ENCODE measurements around the gene EXTL2. TPM values are rescaled to one million over a fixed set of nuclear protein-coding genes. Genes with fewer than 3 reads are reported as not detected.
A peak's percentile ranks its signal among the peaks of the same experiment; 100 is the strongest.

The EXTL2 gene
- total RNA-seq, 1 experiment from 2014 or later: 20.2 TPM

- Histone ChIP-seq H3K9me3 (ENCODE audit: insufficient read depth, low read depth) (no peaks in the 10 kb centered on the region), H3K9me2 (ENCODE audit: insufficient read depth) (no peaks in the 10 kb centered on the region), H3K4me3 (no peak overlapping the region), H3F3A (ENCODE audit: insufficient read depth, low read depth) (no peaks in the 10 kb centered on the region), H3K36me3 (ENCODE audit: low read depth) (no peaks in the 10 kb centered on the region), H3K27ac (no peak overlapping the region), H3K27me3 (ENCODE audit: insufficient read depth, low read depth) (no peaks in the 10 kb centered on the region), H3K4me2 (no peak overlapping the region), H3K79me2 (ENCODE audit: low read depth) (no peaks in the 10 kb centered on the region), H2AFZ (no peak overlapping the region), H3K4me1 (replicated peaks; ENCODE audit: insufficient read depth) (0 out of 2 replicates have a peak, but pooled peaks cover 4% of the 10 kb centered on the region), H4K20me1 (ENCODE audit: insufficient read depth) (no peaks in the 10 kb centered on the region)
- no TSS peak for BruUV-seq (replicated peaks)
- ChIA-PET CTCF (no interaction called here), POLR2A (ENCODE audit: unreplicated experiment) (no interaction called here)
- no peak for DNase-seq
- TF ChIP-seq CTCF (conservative IDR thresholded peaks at IDR 0.05) (no peak), EZH2 (IDR thresholded peaks at IDR 0.05; ENCODE audit: low read depth) (no peak)
- intact Hi-C loops (cut with micrococcal nuclease; ENCODE audit: unreplicated experiment): loop anchor here (5.0 kb wide), 1 partner anchor 158 kb away; no protein-coding TSS in a partner anchor
These were observed 24.6 kb downstream of the EXTL2 start for GRCh38 chr1:100869996-100870395.

- no peaks in the 10 kb centered on the region for H4K20me1 ChIP-seq (ENCODE audit: insufficient read depth)
- H3K4me1 ChIP-seq (replicated peaks; ENCODE audit: insufficient read depth): 0 out of 2 replicates have a peak, but pooled peaks cover 4% of the 10 kb centered on the region
- ChIA-PET CTCF (interaction anchor here (0.5 to 1.9 kb wide), 10 partner anchors 15 to 1102 kb away, joined by 3 to 9 read pairs (median 4); partner anchors contain the start of gene FRRS1), POLR2A (ENCODE audit: unreplicated experiment) (no interaction called here)
- H3K4me3 ChIP-seq: peak overlapping the region; percentile 22; the same call in 1 of the 2 replicates
- no peak overlapping the region for H3K27ac ChIP-seq
- peak in 1 of 2 experiments; percentile 60 for DNase-seq
- H2AFZ ChIP-seq: peak overlapping the region; percentile 71
- BruUV-seq (replicated peaks): no TSS peak
- intact Hi-C loops (cut with micrococcal nuclease; ENCODE audit: unreplicated experiment): loop anchor here (1.0 to 5.0 kb wide), 4 partner anchors 156 to 1060 kb away; no protein-coding TSS in a partner anchor
- no peaks in the 10 kb centered on the region for H3K9me3 ChIP-seq (ENCODE audit: insufficient read depth, low read depth)
- peak overlapping the region; percentile 61 for H3K4me2 ChIP-seq
- TF ChIP-seq EZH2 (IDR thresholded peaks at IDR 0.05; ENCODE audit: low read depth) (no peak), CTCF (conservative IDR thresholded peaks at IDR 0.05) (peak; percentile 93)
- no peaks in the 10 kb centered on the region for H3F3A ChIP-seq (ENCODE audit: insufficient read depth, low read depth)
- H3K27me3 ChIP-seq (ENCODE audit: insufficient read depth, low read depth): no peaks in the 10 kb centered on the region
- no peaks in the 10 kb centered on the region for H3K79me2 ChIP-seq (ENCODE audit: low read depth)
- H3K9me2 ChIP-seq (ENCODE audit: insufficient read depth): no peaks in the 10 kb centered on the region
- no peaks in the 10 kb centered on the region for H3K36me3 ChIP-seq (ENCODE audit: low read depth)
These were observed 26.2 kb downstream of the EXTL2 start for GRCh38 chr1:100868364-100868995.

- DNase-seq: no peak
- intact Hi-C loops (cut with micrococcal nuclease; ENCODE audit: unreplicated experiment): loop anchor here (1.0 to 5.0 kb wide), 2 partner anchors 155 to 261 kb away; no protein-coding TSS in a partner anchor
- no peaks in the 10 kb centered on the region for H3K79me2 ChIP-seq (ENCODE audit: low read depth)
- H3K27ac ChIP-seq: no peak overlapping the region
- ChIA-PET POLR2A (ENCODE audit: unreplicated experiment) (no interaction called here), CTCF (no interaction called here)
- H2AFZ ChIP-seq: no peak overlapping the region
- no peak for TF ChIP-seq CTCF (conservative IDR thresholded peaks at IDR 0.05)
- TF ChIP-seq EZH2 (IDR thresholded peaks at IDR 0.05; ENCODE audit: low read depth): no peak
- H3K36me3 ChIP-seq (ENCODE audit: low read depth): no peaks in the 10 kb centered on the region
- no peaks in the 10 kb centered on the region for H4K20me1 ChIP-seq (ENCODE audit: insufficient read depth)
- no peaks in the 10 kb centered on the region for H3K9me3 ChIP-seq (ENCODE audit: insufficient read depth, low read depth)
- no peak overlapping the region for H3K4me3 ChIP-seq
- H3K9me2 ChIP-seq (ENCODE audit: insufficient read depth): no peaks in the 10 kb centered on the region
- no peaks in the 10 kb centered on the region for H3K27me3 ChIP-seq (ENCODE audit: insufficient read depth, low read depth)
- no peak overlapping the region for H3K4me2 ChIP-seq
- no TSS peak for BruUV-seq (replicated peaks)
- no peaks in the 10 kb centered on the region for H3F3A ChIP-seq (ENCODE audit: insufficient read depth, low read depth)
- 0 out of 2 replicates have a peak, but pooled peaks cover 4% of the 10 kb centered on the region for H3K4me1 ChIP-seq (replicated peaks; ENCODE audit: insufficient read depth)
These were observed 27.8 kb downstream of the EXTL2 start for GRCh38 chr1:100866901-100867206.
